Measurements from ENCODE around the gene MACROD2. TPM values are rescaled to one million over a fixed set of nuclear protein-coding genes. Genes with fewer than 3 reads are reported as not detected.

Gene MACROD2
- total RNA-seq, 2 donors from 2014 or later = 0.94 to 10.4 TPM

GRCh38 chr20:14064333-14064732 lies 69.0 kb downstream of the MACROD2 start:
- H3K4me1 ChIP-seq = no peaks in the 10 kb centered on the region
- H3K9me3 ChIP-seq = no peaks in the 10 kb centered on the region
- H3K4me3 ChIP-seq = no peak overlapping the region
- no peak for DNase-seq (ENCODE audit: low spot score)
- TF ChIP-seq, protein P1, sequence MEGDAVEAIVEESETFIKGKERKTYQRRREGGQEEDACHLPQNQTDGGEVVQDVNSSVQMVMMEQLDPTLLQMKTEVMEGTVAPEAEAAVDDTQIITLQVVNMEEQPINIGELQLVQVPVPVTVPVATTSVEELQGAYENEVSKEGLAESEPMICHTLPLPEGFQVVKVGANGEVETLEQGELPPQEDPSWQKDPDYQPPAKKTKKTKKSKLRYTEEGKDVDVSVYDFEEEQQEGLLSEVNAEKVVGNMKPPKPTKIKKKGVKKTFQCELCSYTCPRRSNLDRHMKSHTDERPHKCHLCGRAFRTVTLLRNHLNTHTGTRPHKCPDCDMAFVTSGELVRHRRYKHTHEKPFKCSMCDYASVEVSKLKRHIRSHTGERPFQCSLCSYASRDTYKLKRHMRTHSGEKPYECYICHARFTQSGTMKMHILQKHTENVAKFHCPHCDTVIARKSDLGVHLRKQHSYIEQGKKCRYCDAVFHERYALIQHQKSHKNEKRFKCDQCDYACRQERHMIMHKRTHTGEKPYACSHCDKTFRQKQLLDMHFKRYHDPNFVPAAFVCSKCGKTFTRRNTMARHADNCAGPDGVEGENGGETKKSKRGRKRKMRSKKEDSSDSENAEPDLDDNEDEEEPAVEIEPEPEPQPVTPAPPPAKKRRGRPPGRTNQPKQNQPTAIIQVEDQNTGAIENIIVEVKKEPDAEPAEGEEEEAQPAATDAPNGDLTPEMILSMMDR (IDR thresholded peaks at IDR 0.05) = no peak
- no peak overlapping the region for H3K27ac ChIP-seq
- no peaks in the 10 kb centered on the region for H3K27me3 ChIP-seq
- no peaks in the 10 kb centered on the region for H3K36me3 ChIP-seq

- Histone ChIP-seq H3K27ac (no peak overlapping the region), H3K9me3 (no peaks in the 10 kb centered on the region), H3K4me3 (no peak overlapping the region), H3K36me3 (no peaks in the 10 kb centered on the region), H3K4me1 (no peaks in the 10 kb centered on the region), H3K27me3 (no peaks in the 10 kb centered on the region)
- TF ChIP-seq, protein P1 (IDR thresholded peaks at IDR 0.05) = no peak
- no peak for DNase-seq (ENCODE audit: low spot score)
These were observed 69.6 kb downstream of the MACROD2 start for GRCh38 chr20:14064921-14065320.

DNA sequence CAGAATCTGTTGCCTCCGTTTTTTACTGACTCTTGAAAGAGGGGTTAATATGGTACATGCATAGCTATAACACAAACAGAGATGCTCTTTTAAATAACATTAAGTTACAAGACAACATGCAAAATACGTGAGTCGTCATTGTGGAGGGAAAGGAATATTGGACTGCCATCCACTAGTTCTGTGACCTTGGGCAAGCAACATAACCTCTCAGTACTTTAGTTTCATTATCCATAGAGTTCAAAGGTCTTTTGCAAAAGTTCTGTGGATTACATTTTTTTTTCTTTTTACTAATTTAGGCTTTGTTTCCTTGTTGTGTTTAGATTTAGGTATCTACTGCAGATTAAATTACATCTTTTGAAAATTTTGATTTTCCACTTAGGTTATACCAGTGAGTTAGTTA lies 70.5 kb downstream of the MACROD2 start:
- Histone ChIP-seq H3K27me3 (no peaks in the 10 kb centered on the region), H3K4me3 (no peak overlapping the region), H3K9me3 (no peaks in the 10 kb centered on the region), H3K36me3 (no peaks in the 10 kb centered on the region), H3K4me1 (no peaks in the 10 kb centered on the region), H3K27ac (no peak overlapping the region)
- TF ChIP-seq, protein P1 (IDR thresholded peaks at IDR 0.05) = no peak
- DNase-seq (ENCODE audit: low spot score) = no peak

- Histone ChIP-seq H3K4me3 (no peak overlapping the region), H3K36me3 (no peaks in the 10 kb centered on the region), H3K27me3 (no peaks in the 10 kb centered on the region), H3K9me3 (no peaks in the 10 kb centered on the region), H3K4me1 (no peaks in the 10 kb centered on the region), H3K27ac (no peak overlapping the region)
- TF ChIP-seq, protein P1 (IDR thresholded peaks at IDR 0.05) = no peak
- no peak for DNase-seq (ENCODE audit: low spot score)
These were observed 72.3 kb downstream of the MACROD2 start for GRCh38 chr20:14067603-14068002.

DNA sequence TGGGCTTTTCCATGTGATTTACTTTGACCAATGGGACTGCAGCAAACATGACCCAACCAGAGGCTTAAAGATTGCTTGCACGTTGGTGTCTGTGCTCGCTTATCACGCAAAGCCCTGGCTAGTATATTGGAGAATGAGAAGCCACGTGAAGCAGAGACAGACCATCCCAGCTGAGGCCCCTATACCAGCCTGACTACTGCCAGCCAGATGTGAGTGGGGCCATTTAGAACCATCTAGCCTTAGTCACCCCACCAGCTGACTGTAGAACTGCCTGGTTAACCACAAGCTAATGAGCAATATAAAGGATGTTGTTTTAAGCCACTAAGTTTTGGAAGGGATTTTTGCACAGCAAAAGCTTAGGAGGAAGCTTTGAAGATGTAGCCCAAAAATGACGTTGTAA lies 74.5 kb downstream of the MACROD2 start:
- TF ChIP-seq, protein P1 (IDR thresholded peaks at IDR 0.05) = no peak
- H3K9me3 ChIP-seq = no peaks in the 10 kb centered on the region
- DNase-seq (ENCODE audit: low spot score) = no peak
- no peaks in the 10 kb centered on the region for H3K4me1 ChIP-seq
- no peaks in the 10 kb centered on the region for H3K27me3 ChIP-seq
- H3K36me3 ChIP-seq = no peaks in the 10 kb centered on the region
- no peak overlapping the region for H3K27ac ChIP-seq
- H3K4me3 ChIP-seq = no peak overlapping the region

DNA sequence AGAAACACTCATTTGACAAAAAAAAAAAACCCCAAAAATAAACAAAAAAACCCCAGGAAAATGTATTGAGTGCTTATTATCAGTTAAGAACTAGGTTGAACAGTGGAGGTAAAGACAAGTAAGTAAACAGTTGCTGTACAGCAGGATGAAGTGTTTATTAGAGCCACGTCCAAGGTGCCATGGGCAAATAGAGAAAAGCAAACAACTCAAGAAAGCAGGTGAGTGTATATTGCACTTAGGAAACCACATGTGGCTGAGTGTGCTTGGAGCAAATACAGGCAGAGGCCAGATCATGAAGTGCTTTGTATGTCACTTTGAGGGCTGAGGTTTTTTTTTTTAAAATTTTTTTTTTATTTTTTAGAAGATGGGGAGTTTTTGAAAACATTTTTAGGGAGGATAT lies 98.3 kb downstream of the MACROD2 start:
- Histone ChIP-seq H3K4me3 (no peak overlapping the region), H3K4me1 (no peaks in the 10 kb centered on the region), H3K9me3 (no peaks in the 10 kb centered on the region), H3K36me3 (no peaks in the 10 kb centered on the region), H3K27me3 (no peaks in the 10 kb centered on the region), H3K27ac (no peak overlapping the region)
- no peak for DNase-seq (ENCODE audit: low spot score)
- TF ChIP-seq, protein P1 (IDR thresholded peaks at IDR 0.05) = no peak

Measured in right atrium auricular region (tissue), 2 donors.